WTC11 (cell line): Measurements from ENCODE around the gene RGS2. TPM values are rescaled to one million over a fixed set of nuclear protein-coding genes. Genes with fewer than 3 reads are reported as not detected.

ENCODE experiments used
- ATAC-seq: fragments of 200-7000 bp; cut with Tn5 transposase; 2 replicates; pipeline ENCODE4 v1.10.0; 2021; ENCODE audit warnings: mild to moderate bottlenecking, moderate library complexity
- CTCF ChIA-PET: fragments of 300-600 bp; sonication (Branson Sonifier 250); formaldehyde crosslinking; loops from one replicate; lab custom pipeline; 2021; ENCODE audit warnings: antibody characterized with exemption; lab: Charles Lee
- POLR2A ChIA-PET: fragments of 350-600 bp; sonication (Branson Sonifier 250); formaldehyde crosslinking; loops from one replicate; lab custom pipeline; 2021; ENCODE audit warnings: antibody characterized with exemption; lab: Charles Lee
- DNase-seq: peaks from one replicate; pipeline ENCODE4 v3.0.0; 2021; ENCODE audit warnings: low spot score
- H3K27ac Mint-ChIP-seq: 2 replicates; pipeline ENCODE4 v1.8.0; 2021; ENCODE audit warnings: mixed read lengths
- H3K27me3 Mint-ChIP-seq: 2 replicates; pipeline ENCODE4 v1.8.0; 2021; ENCODE audit warnings: low read depth, mild to moderate bottlenecking, moderate library complexity, mixed read lengths
- H3K36me3 Mint-ChIP-seq: 2 replicates; pipeline ENCODE4 v1.8.0; 2021; ENCODE audit warnings: mixed read lengths
- H3K4me1 Mint-ChIP-seq: 2 replicates; pipeline ENCODE4 v1.8.0; 2022; ENCODE audit warnings: mixed read lengths
- H3K4me3 Mint-ChIP-seq: 2 replicates; pipeline ENCODE4 v1.8.0; 2021; ENCODE audit warnings: mild to moderate bottlenecking, moderate library complexity, mixed read lengths
- H3K9me3 Mint-ChIP-seq: 2 replicates; pipeline ENCODE4 v1.8.0; 2021; ENCODE audit warnings: mixed read lengths
- CREM ChIP-seq: sonication (generic); formaldehyde crosslinking; IDR thresholded peaks from 2 replicates; pipeline ENCODE4 v1.8.1; 2022; ENCODE audit warnings: mild to moderate bottlenecking, missing genetic modification reagents, moderate library complexity
- FOXJ3 ChIP-seq: sonication (generic); formaldehyde crosslinking; IDR thresholded peaks from 2 replicates; pipeline ENCODE4 v1.9.0; 2021; ENCODE audit warnings: missing genetic modification reagents, mild to moderate bottlenecking, borderline replicate concordance
- FOXK1 ChIP-seq: sonication (generic); formaldehyde crosslinking; IDR thresholded peaks from 2 replicates; pipeline ENCODE4 v1.8.0; 2022; ENCODE audit warnings: mild to moderate bottlenecking, moderate library complexity, missing genetic modification reagents
- FOXP1 ChIP-seq: sonication (generic); formaldehyde crosslinking; IDR thresholded peaks from 2 replicates; pipeline ENCODE4 v1.8.0; 2022; ENCODE audit warnings: missing genetic modification reagents, mild to moderate bottlenecking, moderate library complexity, borderline replicate concordance
- GABPB1 ChIP-seq: sonication (generic); formaldehyde crosslinking; IDR thresholded peaks from 2 replicates; pipeline ENCODE4 v1.8.1; 2023; ENCODE audit warnings: mild to moderate bottlenecking, missing genetic modification reagents
- IRF2 ChIP-seq: sonication (generic); formaldehyde crosslinking; IDR thresholded peaks from 2 replicates; pipeline ENCODE4 v1.8.0; 2022; ENCODE audit warnings: low read depth, missing genetic modification reagents, borderline replicate concordance
- SP1 ChIP-seq: sonication (generic); formaldehyde crosslinking; conservative IDR thresholded peaks from 2 replicates; pipeline ENCODE4 v1.8.1; 2022; ENCODE audit warnings: missing genetic modification reagents
- ZNF219 ChIP-seq: sonication (generic); formaldehyde crosslinking; IDR thresholded peaks from 2 replicates; pipeline ENCODE4 v1.8.0; 2023; ENCODE audit warnings: missing genetic modification reagents, mild to moderate bottlenecking, borderline replicate concordance
- ZNF232 ChIP-seq: sonication (generic); formaldehyde crosslinking; IDR thresholded peaks from 2 replicates; pipeline ENCODE4 v1.8.0; 2022; ENCODE audit warnings: mild to moderate bottlenecking, missing genetic modification reagents
- ZNF416 ChIP-seq: fragments of 250-450 bp; sonication (Bioruptor Pico); IDR thresholded peaks from 2 replicates; pipeline ENCODE4 v1.9.0; 2021; ENCODE audit warnings: mild to moderate bottlenecking, inconsistent platforms
- total RNA-seq: library from RNA; stranded (reverse); gene quantifications from 3 replicates; pipeline ENCODE4 v1.2.3, GENCODE V29; 2021
- TF ChIP-seq, protein P1 (sequence below): sonication (generic); formaldehyde crosslinking; IDR thresholded peaks from 2 replicates; pipeline ENCODE4 v1.8.1; 2023; ENCODE audit warnings: mild to moderate bottlenecking, moderate library complexity, missing genetic modification reagents
- TF ChIP-seq, protein P2 (sequence below): fragments of 250-450 bp; sonication (Bioruptor Pico); conservative IDR thresholded peaks from 2 replicates; pipeline ENCODE4 v1.9.0; 2021; ENCODE audit warnings: mild to moderate bottlenecking
- TF ChIP-seq, protein P3 (sequence below): sonication (generic); formaldehyde crosslinking; IDR thresholded peaks from 2 replicates; pipeline ENCODE4 v1.8.1; 2022; ENCODE audit warnings: missing genetic modification reagents, borderline replicate concordance
- TF ChIP-seq, protein P4 (sequence below): sonication (generic); formaldehyde crosslinking; IDR thresholded peaks from 2 replicates; pipeline ENCODE4 v1.8.0; 2023; ENCODE audit warnings: missing genetic modification reagents
- TF ChIP-seq, protein P5 (sequence below): fragments of 250-450 bp; sonication (Bioruptor Pico); IDR thresholded peaks from 2 replicates; pipeline ENCODE4 v1.9.0; 2021; ENCODE audit warnings: moderate library complexity, mild to moderate bottlenecking, inconsistent platforms, borderline replicate concordance
- TF ChIP-seq, protein P6 (sequence below): sonication (generic); formaldehyde crosslinking; IDR thresholded peaks from 2 replicates; pipeline ENCODE4 v1.8.1; 2022; ENCODE audit warnings: low read depth, mild to moderate bottlenecking, moderate library complexity, missing genetic modification reagents, borderline replicate concordance

The RGS2 gene
- total RNA-seq, 1 experiment from 2014 or later, result 13.1 TPM

DNA sequence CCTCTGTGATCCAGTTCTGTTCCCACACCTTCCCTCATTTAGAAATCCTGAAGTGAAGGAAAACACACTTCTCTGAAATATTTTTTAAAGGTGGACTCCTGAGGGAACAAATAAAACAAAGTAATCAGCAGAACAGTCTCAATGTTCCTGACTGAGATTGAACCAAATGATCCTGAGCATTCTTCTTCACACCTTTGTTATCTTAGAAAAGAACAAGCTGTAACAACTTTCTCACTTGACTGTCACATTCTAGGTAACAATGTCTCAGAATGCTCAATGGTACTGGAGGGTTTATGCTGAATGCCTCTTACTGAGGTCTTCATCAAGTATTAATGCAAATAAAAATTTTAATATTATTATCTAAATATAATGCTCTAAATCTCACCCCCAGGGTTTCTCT, 40.4 kb upstream of the RGS2 start:
- ATAC-seq (no peak), DNase-seq (no peak)
- POLR2A ChIA-PET, result no interaction called here
- Mint-ChIP-seq H3K4me3 (no peak overlapping the region), H3K36me3 (no peaks in the 10 kb centered on the region), H3K27me3 (no peaks in the 10 kb centered on the region), H3K9me3 (no peaks in the 10 kb centered on the region), H3K27ac (no peak overlapping the region), H3K4me1 (peaks cover 7% of the 10 kb centered on the region; the same call in 1 of the 2 replicates)
- CTCF ChIA-PET, result interaction anchor here (1.9 kb wide), 1 partner anchor 251 kb away, joined by 5 read pairs; no protein-coding TSS in a partner anchor
- TF ChIP-seq, protein P1, sequence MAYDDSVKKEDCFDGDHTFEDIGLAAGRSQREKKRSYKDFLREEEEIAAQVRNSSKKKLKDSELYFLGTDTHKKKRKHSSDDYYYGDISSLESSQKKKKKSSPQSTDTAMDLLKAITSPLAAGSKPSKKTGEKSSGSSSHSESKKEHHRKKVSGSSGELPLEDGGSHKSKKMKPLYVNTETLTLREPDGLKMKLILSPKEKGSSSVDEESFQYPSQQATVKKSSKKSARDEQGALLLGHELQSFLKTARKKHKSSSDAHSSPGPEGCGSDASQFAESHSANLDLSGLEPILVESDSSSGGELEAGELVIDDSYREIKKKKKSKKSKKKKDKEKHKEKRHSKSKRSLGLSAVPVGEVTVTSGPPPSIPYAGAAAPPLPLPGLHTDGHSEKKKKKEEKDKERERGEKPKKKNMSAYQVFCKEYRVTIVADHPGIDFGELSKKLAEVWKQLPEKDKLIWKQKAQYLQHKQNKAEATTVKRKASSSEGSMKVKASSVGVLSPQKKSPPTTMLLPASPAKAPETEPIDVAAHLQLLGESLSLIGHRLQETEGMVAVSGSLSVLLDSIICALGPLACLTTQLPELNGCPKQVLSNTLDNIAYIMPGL (CRISPR knock-in tag), result no peak
- TF ChIP-seq SP1 (no peak), IRF2 (no peak), GABPB1 (CRISPR knock-in tag) (no peak)
- TF ChIP-seq, protein P2, sequence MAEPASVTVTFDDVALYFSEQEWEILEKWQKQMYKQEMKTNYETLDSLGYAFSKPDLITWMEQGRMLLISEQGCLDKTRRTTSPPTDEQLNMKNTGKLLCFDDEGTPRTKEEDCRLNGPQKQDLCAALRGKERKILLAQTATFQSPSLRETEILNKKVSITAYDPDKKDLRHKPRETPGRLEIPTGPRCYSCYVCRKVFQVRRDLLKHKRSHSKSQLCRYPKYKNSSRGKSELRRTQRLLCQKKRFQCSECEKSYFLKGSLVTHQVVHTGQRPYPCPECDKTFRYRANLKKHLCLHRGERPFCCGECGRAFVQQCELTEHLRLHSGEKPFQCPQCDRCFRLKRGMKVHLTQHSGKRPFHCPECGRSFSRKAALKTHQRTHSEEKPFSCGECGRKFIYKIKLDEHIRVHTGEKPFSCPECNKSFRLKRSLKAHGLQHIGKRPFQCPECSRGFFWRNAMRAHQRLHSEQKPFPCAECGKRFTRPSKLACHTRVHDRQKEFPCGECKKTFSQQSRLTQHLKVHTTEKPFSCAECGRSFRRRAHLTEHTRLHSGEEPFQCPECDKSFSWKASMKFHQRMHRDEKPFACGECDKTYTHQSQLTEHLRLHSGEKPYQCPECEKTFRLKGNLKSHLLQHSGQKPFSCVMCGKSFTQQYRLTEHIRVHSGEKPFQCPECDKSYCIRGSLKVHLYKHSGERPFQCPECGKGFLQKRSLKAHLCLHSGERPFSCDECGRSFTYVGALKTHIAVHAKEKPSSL (CRISPR knock-in tag), result no peak
- TF ChIP-seq, protein P3, sequence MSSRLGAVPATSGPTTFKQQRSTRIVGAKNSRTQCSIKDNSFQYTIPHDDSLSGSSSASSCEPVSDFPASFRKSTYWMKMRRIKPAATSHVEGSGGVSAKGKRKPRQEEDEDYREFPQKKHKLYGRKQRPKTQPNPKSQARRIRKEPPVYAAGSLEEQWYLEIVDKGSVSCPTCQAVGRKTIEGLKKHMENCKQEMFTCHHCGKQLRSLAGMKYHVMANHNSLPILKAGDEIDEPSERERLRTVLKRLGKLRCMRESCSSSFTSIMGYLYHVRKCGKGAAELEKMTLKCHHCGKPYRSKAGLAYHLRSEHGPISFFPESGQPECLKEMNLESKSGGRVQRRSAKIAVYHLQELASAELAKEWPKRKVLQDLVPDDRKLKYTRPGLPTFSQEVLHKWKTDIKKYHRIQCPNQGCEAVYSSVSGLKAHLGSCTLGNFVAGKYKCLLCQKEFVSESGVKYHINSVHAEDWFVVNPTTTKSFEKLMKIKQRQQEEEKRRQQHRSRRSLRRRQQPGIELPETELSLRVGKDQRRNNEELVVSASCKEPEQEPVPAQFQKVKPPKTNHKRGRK (CRISPR knock-in tag), result no peak
- TF ChIP-seq, protein P4, sequence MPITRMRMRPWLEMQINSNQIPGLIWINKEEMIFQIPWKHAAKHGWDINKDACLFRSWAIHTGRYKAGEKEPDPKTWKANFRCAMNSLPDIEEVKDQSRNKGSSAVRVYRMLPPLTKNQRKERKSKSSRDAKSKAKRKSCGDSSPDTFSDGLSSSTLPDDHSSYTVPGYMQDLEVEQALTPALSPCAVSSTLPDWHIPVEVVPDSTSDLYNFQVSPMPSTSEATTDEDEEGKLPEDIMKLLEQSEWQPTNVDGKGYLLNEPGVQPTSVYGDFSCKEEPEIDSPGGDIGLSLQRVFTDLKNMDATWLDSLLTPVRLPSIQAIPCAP (CRISPR knock-in tag), result no peak

DNA sequence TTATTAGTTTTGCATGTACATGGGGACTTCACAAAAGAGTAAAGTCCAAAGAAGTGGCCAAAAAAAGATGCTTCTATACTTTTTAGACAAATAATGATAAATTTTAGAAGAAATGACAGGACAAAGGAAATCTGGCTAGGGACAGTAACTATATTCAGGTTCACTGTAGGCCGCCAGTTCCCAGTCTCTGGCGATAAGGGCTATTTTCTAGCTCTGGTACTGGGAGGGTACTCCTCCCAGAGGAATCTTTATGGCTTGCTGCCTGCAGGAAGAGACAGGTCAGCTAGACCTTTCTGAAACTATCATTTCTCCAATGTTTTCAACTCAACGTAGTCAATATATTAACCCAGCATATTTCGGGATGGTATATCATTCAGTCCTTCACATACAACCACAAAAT, 37.5 kb upstream of the RGS2 start:
- ChIA-PET CTCF (interaction anchor here (0.9 kb wide), 1 partner anchor 248 kb away, joined by 3 read pairs; no protein-coding TSS in a partner anchor), POLR2A (no interaction called here)
- peaks cover 10% of the 10 kb centered on the region for H3K4me1 Mint-ChIP-seq
- H3K27me3 Mint-ChIP-seq, result no peaks in the 10 kb centered on the region
- no peak for DNase-seq
- peak; percentile 51 for ATAC-seq
- H3K9me3 Mint-ChIP-seq, result no peaks in the 10 kb centered on the region
- TF ChIP-seq ZNF219 (CRISPR knock-in tag) (no peak), ZNF232 (CRISPR knock-in tag) (no peak), FOXJ3 (CRISPR knock-in tag) (no peak), CREM (CRISPR knock-in tag) (no peak), FOXP1 (CRISPR knock-in tag) (no peak), FOXK1 (no peak), ZNF416 (CRISPR knock-in tag) (no peak)
- TF ChIP-seq, protein P5, sequence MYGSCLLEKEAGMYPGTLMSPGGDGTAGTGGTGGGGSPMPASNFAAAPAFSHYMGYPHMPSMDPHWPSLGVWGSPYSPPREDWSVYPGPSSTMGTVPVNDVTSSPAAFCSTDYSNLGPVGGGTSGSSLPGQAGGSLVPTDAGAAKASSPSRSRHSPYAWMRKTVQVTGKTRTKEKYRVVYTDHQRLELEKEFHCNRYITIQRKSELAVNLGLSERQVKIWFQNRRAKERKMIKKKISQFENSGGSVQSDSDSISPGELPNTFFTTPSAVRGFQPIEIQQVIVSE (CRISPR knock-in tag), result no peak
- TF ChIP-seq, protein P6, sequence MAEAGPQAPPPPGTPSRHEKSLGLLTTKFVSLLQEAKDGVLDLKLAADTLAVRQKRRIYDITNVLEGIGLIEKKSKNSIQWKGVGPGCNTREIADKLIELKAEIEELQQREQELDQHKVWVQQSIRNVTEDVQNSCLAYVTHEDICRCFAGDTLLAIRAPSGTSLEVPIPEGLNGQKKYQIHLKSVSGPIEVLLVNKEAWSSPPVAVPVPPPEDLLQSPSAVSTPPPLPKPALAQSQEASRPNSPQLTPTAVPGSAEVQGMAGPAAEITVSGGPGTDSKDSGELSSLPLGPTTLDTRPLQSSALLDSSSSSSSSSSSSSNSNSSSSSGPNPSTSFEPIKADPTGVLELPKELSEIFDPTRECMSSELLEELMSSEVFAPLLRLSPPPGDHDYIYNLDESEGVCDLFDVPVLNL (CRISPR knock-in tag), result no peak
- no peak overlapping the region for H3K27ac Mint-ChIP-seq
- H3K4me3 Mint-ChIP-seq, result no peak overlapping the region
- no peaks in the 10 kb centered on the region for H3K36me3 Mint-ChIP-seq
